Activated CD4-positive, CD25-positive, alpha-beta regulatory T cell (primary cell): ENCODE measurements around the gene RPN2.

ENCODE experiments used
- DNase-seq, 4 experiments: peaks; one replicate each; lab custom pipeline; 2025; lab: John Stamatoyannopoulos, UW

The RPN2 gene

GRCh38 chr20:37266940-37267666 is 88.0 kb downstream of the RPN2 start:
- DNase-seq: no peak

- no peak for DNase-seq
Observed at GRCh38 chr20:37267667-37268313, 88.7 kb downstream of the RPN2 start.

- no peak for DNase-seq
Observed at GRCh38 chr20:37270576-37271420, 91.7 kb downstream of the RPN2 start.

GRCh38 chr20:37271421-37271768 is 92.3 kb downstream of the RPN2 start:
- no peak for DNase-seq

GRCh38 chr20:37273988-37274387 is 94.9 kb downstream of the RPN2 start:
- DNase-seq: no peak

- no peak for DNase-seq
Observed at GRCh38 chr20:37274851-37275524, 95.9 kb downstream of the RPN2 start.

GRCh38 chr20:37276494-37277252 is 97.5 kb downstream of the RPN2 start:
- DNase-seq: no peak

GRCh38 chr20:37277253-37277593 is 98.1 kb downstream of the RPN2 start:
- DNase-seq: no peak

- no peak for DNase-seq
Observed at GRCh38 chr20:37278966-37279590, 99.9 kb downstream of the RPN2 start.

GRCh38 chr20:37279820-37280219 is 100.7 kb downstream of the RPN2 start:
- DNase-seq: no peak

- no peak for DNase-seq
Observed at GRCh38 chr20:37280403-37280802, 101.3 kb downstream of the RPN2 start.

- DNase-seq: no peak
Observed at GRCh38 chr20:37282556-37282955, 103.4 kb downstream of the RPN2 start.

GRCh38 chr20:37283530-37284195 is 104.5 kb downstream of the RPN2 start:
- no peak for DNase-seq

GRCh38 chr20:37284691-37285161 is 105.6 kb downstream of the RPN2 start:
- no peak for DNase-seq

- no peak for DNase-seq
Observed at GRCh38 chr20:37285664-37286374, 106.7 kb downstream of the RPN2 start.

GRCh38 chr20:37288091-37288490 is 109.0 kb downstream of the RPN2 start:
- DNase-seq: no peak

- no peak for DNase-seq
Observed at GRCh38 chr20:37290158-37290810, 111.2 kb downstream of the RPN2 start.
